Thymus (tissue), 14 donors: ENCODE results near the gene C9orf50. TPM values are rescaled to one million over a fixed set of nuclear protein-coding genes. Genes with fewer than 3 reads are reported as not detected.

Source experiments
- DNase-seq, 9 donors: peaks; one replicate each; pipeline ENCODE4 v3.0.0-alpha.2; 2013; ENCODE audit warnings: low spot score in 9 of 9, low read depth in 6 of 9, missing footprints in 1 of 9
- H3K27ac ChIP-seq, 2 donors: one replicate each; pipeline ENCODE4 v1.5.1; 2013; ENCODE audit warnings: control low read depth in 1 of 2, low read depth in 1 of 2, low read length in 1 of 2, mild to moderate bottlenecking in 1 of 2, moderate library complexity in 1 of 2
- H3K27me3 ChIP-seq, 2 donors: one replicate each; pipeline ENCODE4 v1.5.1; 2013; ENCODE audit warnings: low read length in 1 of 2; ENCODE audit not compliant: control insufficient read depth in 2 of 2, insufficient read depth in 1 of 2
- H3K36me3 ChIP-seq, 2 donors: one replicate each; pipeline ENCODE4 v1.5.1; 2013; ENCODE audit warnings: low read length in 1 of 2, mild to moderate bottlenecking in 1 of 2, moderate library complexity in 1 of 2; ENCODE audit not compliant: control insufficient read depth in 2 of 2, insufficient read depth in 2 of 2
- H3K4me1 ChIP-seq, 2 donors: one replicate each; pipeline ENCODE4 v1.5.1; 2013; ENCODE audit warnings: low read length in 2 of 2; ENCODE audit not compliant: control insufficient read depth in 2 of 2, insufficient read depth in 2 of 2
- H3K4me3 ChIP-seq, 2 donors: one replicate each; pipeline ENCODE4 v1.5.1; 2013; ENCODE audit warnings: low read length in 2 of 2, control low read depth in 1 of 2, mild to moderate bottlenecking in 1 of 2
- H3K9me3 ChIP-seq, 2 donors: one replicate each; pipeline ENCODE4 v1.5.1; 2013; ENCODE audit warnings: low read length in 1 of 2, mild to moderate bottlenecking in 1 of 2; ENCODE audit not compliant: control insufficient read depth in 2 of 2, insufficient read depth in 1 of 2
- WGBS: extraction: QIAGEN DNeasy Blood & Tissue Kit; methylation state at CpG from one replicate; pipeline ENCODE4 v1.1.7; 2013; 5-methylcytosine and 5-hydroxymethylcytosine counted together
- long read RNA-seq, 10 donors: transcript quantifications; one replicate each; lab custom pipeline, GENCODE V29; 2026
- polyA plus RNA-seq: library from polyadenylated mRNA; stranded (reverse); fragments of 200-250 nt; gene quantifications from one replicate; pipeline ENCODE4 v1.2.3, GENCODE V29; 2013
- total RNA-seq: library from RNA; stranded (reverse); fragments of 120-200 nt; gene quantifications from one replicate; pipeline ENCODE4 v1.2.4, GENCODE V29; 2013
- donor health status: healthy.

C9orf50 gene, protein sequence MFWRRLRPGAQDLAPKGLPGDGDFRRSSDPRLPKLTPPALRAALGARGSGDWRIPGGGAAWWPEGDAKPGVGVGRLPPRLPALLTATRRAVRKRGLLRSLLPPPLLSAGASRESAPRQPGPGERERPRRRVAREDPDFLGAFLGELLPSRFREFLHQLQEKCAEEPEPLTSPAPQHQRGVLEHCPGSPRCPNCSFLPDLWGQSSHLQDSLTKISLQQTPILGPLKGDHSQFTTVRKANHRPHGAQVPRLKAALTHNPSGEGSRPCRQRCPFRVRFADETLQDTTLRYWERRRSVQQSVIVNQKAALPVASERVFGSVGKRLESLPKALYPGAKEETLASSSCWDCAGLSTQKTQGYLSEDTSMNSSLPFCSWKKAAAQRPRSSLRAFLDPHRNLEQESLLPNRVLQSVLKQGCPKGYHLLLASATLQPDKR
- total RNA-seq = 0.05 TPM
- 0.23 TPM for polyA plus RNA-seq
- long read RNA-seq, donor 1 = 0 reads
- long read RNA-seq, donor 2 = 0 reads
- long read RNA-seq, donor 3 = 0 reads
- long read RNA-seq, donor 4 = 0 reads
- long read RNA-seq, donor 5, partial matches to known transcripts = 37 of 44 reads
- long read RNA-seq, donor 5, other reads (novel, unspliced or antisense) = 7 of 44 reads
- long read RNA-seq, donor 6 = 0 reads
- long read RNA-seq, donor 7 = 0 reads
- long read RNA-seq, donor 8 = 0 reads
- long read RNA-seq, donor 9 = 0 reads
- long read RNA-seq, donor 10 = 0 reads

DNA sequence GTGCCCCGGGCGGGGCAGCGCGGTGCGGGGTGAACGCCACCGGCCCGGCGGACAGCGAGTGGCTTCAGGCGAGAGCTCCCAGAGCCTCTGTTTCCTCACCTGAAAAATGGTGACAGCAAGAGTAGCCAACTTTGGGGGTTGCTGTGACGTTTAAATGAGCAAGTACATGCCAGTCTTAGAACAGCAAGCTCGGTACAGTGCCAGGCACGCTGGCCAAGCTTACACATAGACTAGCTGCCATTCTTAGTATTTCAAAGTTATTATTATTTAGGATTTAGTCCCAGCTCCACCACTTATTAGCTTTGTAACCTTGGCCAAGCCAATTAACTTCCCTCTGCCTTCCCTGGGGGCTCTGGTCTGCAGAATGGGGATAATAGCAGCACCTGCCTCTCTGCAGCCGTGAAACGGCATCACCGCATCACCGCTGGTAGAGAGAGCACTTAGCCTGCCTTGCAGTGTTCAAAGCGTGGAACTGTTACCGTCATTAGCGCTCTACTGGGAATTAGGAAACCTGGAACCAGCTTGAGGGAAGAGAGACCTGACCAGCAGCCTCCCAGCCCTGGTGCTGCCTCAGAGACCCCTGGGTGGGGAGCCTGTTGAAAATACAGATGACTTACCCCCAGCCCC lies at the start of gene C9orf50:
TSS of gene C9orf50 (minus strand) at position 433 of the 627 bp plus-strand sequence. CDS start 527 bp downstream, outside the sequence.
- Histone ChIP-seq H3K27me3 (peaks cover 29 to 45% of the 10 kb centered on the region in 2 donors), H3K9me3 (peaks cover 2 to 5% of the 10 kb centered on the region in 2 donors), H3K4me3 (peak within 1 kb of the TSS in 1 of 2 donors; percentile 46), H3K4me1 (peaks cover 11 to 33% of the 10 kb centered on the region in 2 donors), H3K36me3 (no peaks in the 10 kb centered on the region), H3K27ac (no peak within 1 kb of the TSS)
- 38% methylated on average over 21 of the region's 21 CpGs for WGBS
- DNase-seq = no peak

DNA sequence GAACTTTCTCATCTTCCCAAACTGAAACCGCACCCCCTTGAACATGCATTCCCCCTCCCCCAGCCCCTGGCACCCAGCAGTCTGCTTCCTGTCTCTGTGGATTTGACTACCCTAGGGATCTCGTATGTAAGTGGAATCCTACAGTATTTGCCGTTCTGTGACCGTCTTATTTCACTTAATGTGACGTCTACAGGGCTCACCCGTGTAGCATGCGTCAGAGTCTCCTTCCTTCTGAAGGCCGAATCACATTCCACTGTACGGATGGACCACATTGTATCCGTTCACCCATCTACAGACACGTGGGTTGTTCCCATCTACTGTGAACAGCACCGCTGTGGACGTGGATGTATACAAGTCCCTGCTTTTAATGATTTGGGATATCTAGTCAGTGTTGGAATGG lies 49.0 kb upstream of the C9orf50 start:
- H3K27me3 ChIP-seq = peaks cover 31 to 78% of the 10 kb centered on the region in 2 donors
- no peaks in the 10 kb centered on the region for H3K4me1 ChIP-seq
- no peak for DNase-seq
- H3K9me3 ChIP-seq = no peaks in the 10 kb centered on the region
- H3K27ac ChIP-seq = no peak overlapping the region
- H3K36me3 ChIP-seq = no peaks in the 10 kb centered on the region
- no peak overlapping the region for H3K4me3 ChIP-seq
- WGBS = 94% methylated on average over 13 of the region's 13 CpGs

DNA sequence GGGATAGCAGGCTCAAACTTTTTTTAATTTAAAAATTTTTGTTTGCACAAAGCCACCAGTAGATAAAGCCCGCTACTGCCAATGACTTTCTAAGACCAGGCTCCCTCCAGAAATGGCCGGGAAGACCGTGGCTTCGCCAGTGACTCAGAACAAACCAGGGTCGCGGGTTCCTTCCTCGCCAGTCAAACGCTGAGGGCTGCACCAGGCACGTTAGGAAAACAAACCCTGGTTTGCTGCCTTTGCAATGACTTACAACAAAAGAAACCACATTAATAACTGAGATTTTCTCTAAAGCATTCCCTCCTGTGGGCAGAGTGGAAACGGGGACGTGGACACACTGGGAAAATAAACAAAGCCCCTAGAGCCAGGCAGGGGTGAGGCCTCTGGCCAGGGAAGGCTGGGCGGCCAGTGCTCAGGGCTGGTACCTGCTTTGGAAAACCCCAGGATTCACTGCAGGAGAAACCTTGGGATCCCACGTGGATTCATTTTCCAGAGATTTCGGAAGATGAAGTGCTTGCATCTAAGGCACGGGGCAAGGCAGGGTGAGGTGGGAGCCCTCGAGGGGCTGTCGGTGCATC lies 48.3 kb upstream of the C9orf50 start:
- no peak overlapping the region for H3K4me3 ChIP-seq
- H3K36me3 ChIP-seq = no peaks in the 10 kb centered on the region
- 63% methylated on average over 17 of the region's 17 CpGs for WGBS
- H3K27me3 ChIP-seq = peaks cover 35 to 81% of the 10 kb centered on the region in 2 donors
- H3K9me3 ChIP-seq = no peaks in the 10 kb centered on the region
- H3K27ac ChIP-seq = no peak overlapping the region
- no peak for DNase-seq
- no peaks in the 10 kb centered on the region for H3K4me1 ChIP-seq

- 91% methylated on average over 9 of the region's 9 CpGs for WGBS
- Histone ChIP-seq H3K4me3 (no peak overlapping the region), H3K27ac (no peak overlapping the region), H3K27me3 (peaks cover 37 to 87% of the 10 kb centered on the region in 2 donors), H3K9me3 (no peaks in the 10 kb centered on the region), H3K36me3 (no peaks in the 10 kb centered on the region), H3K4me1 (no peaks in the 10 kb centered on the region)
- DNase-seq = no peak
These were observed 46.9 kb upstream of the C9orf50 start for GRCh38 chr9:129667850-129668249.

GRCh38 chr9:129667378-129667777 lies 46.5 kb upstream of the C9orf50 start:
- Histone ChIP-seq H3K27me3 (peaks cover 37 to 89% of the 10 kb centered on the region in 2 donors), H3K4me1 (no peaks in the 10 kb centered on the region)

DNA sequence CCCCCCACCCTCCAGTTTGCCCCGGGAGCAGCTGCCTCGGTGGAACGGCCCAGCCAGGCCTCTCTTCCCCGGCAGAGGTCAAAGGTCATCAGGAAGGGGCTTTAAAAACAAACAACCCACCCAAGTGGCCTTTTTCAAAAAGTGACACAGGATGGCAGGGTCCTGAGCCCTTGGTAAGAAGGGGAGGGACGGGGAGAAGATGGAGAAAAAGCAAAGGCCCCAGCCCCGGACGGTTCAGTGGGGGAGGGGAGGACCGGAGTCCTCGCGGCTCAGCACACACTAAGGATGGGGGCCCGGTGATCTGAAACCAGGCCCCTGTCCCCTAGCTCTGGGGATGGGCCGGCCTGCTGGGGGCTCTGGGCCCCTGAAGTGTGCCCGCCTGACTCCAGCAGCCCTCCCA lies 45.7 kb upstream of the C9orf50 start:
- H3K27me3 ChIP-seq = peaks cover 37 to 84% of the 10 kb centered on the region in 2 donors
- no peaks in the 10 kb centered on the region for H3K4me1 ChIP-seq
- WGBS = 43% methylated on average over 13 of the region's 13 CpGs
- no peaks in the 10 kb centered on the region for H3K9me3 ChIP-seq
- no peak overlapping the region for H3K4me3 ChIP-seq
- no peaks in the 10 kb centered on the region for H3K36me3 ChIP-seq
- no peak overlapping the region for H3K27ac ChIP-seq
- no peak for DNase-seq

More at GRCh38 chr9:129667378-129667777, 46.5 kb upstream of the C9orf50 start:
- Histone ChIP-seq H3K36me3 (no peaks in the 10 kb centered on the region), H3K9me3 (no peaks in the 10 kb centered on the region), H3K4me3 (no peak overlapping the region), H3K27ac (no peak overlapping the region)
- WGBS = 90% methylated on average over 11 of the region's 11 CpGs
- no peak for DNase-seq

- H3K27ac ChIP-seq = no peak overlapping the region
- peak overlapping the region in 1 of 2 donors; percentile 36 for H3K4me3 ChIP-seq
- H3K4me1 ChIP-seq = no peaks in the 10 kb centered on the region
- H3K9me3 ChIP-seq = no peaks in the 10 kb centered on the region
- WGBS = 8% methylated on average over 88 of the region's 88 CpGs
- peaks cover 38 to 84% of the 10 kb centered on the region in 2 donors for H3K27me3 ChIP-seq
- H3K36me3 ChIP-seq = no peaks in the 10 kb centered on the region
- no peak for DNase-seq
These were observed 45.1 kb upstream of the C9orf50 start for GRCh38 chr9:129665814-129666520.

GRCh38 chr9:129665389-129665775 lies 44.5 kb upstream of the C9orf50 start, which contains the start of gene PRRX2:
Gene PRRX2 (plus strand): TSS chr9:129665647. CDS start chr9:129665868, 221 bp downstream.
- H3K27ac ChIP-seq = no peak within 1 kb of the TSS
- H3K4me3 ChIP-seq = peak within 1 kb of the TSS in 1 of 2 donors; percentile 36
- no peaks in the 10 kb centered on the region for H3K36me3 ChIP-seq
- H3K27me3 ChIP-seq = peaks cover 40 to 82% of the 10 kb centered on the region in 2 donors
- H3K9me3 ChIP-seq = no peaks in the 10 kb centered on the region
- no peaks in the 10 kb centered on the region for H3K4me1 ChIP-seq
- DNase-seq = no peak
- WGBS = 2% methylated on average over 36 of the region's 37 CpGs
